Measurements from ENCODE around the gene PPP2R5B.

PPP2R5B gene

GRCh38 chr11:64908766-64909165 is 15.7 kb upstream of the PPP2R5B start:
- no peak for DNase-seq (ENCODE audit: low read depth)

GRCh38 chr11:64909653-64910343 is 14.7 kb upstream of the PPP2R5B start:
- DNase-seq (ENCODE audit: low read depth): no peak

- DNase-seq (ENCODE audit: low read depth): no peak
These were observed 13.9 kb upstream of the PPP2R5B start for GRCh38 chr11:64910451-64911093.

- DNase-seq (ENCODE audit: low read depth): no peak
These were observed 13.3 kb upstream of the PPP2R5B start for GRCh38 chr11:64911142-64911541.

GRCh38 chr11:64911689-64912088 is 12.8 kb upstream of the PPP2R5B start:
- DNase-seq (ENCODE audit: low read depth): no peak

GRCh38 chr11:64913171-64913727 is 11.2 kb upstream of the PPP2R5B start:
- no peak for DNase-seq (ENCODE audit: low read depth)

GRCh38 chr11:64914123-64914522 is 10.4 kb upstream of the PPP2R5B start:
- DNase-seq (ENCODE audit: low read depth): no peak

- no peak for DNase-seq (ENCODE audit: low read depth)
These were observed 9.1 kb upstream of the PPP2R5B start for GRCh38 chr11:64915376-64915887.

- peak; percentile 73 for DNase-seq (ENCODE audit: low read depth)
These were observed 8.3 kb upstream of the PPP2R5B start for GRCh38 chr11:64916040-64916774.

- DNase-seq (ENCODE audit: low read depth): peak; percentile 100
These were observed 7.5 kb upstream of the PPP2R5B start, which contains the start of gene ATG2A for GRCh38 chr11:64916775-64917662. Gene ATG2A (minus strand): TSS chr11:64917209. CDS start chr11:64917135, 74 bp downstream.

GRCh38 chr11:64917663-64917995 is 6.9 kb upstream of the PPP2R5B start:
- DNase-seq (ENCODE audit: low read depth): no peak

GRCh38 chr11:64918017-64918416 is 6.5 kb upstream of the PPP2R5B start:
- peak; percentile 63 for DNase-seq (ENCODE audit: low read depth)

- no peak for DNase-seq (ENCODE audit: low read depth)
These were observed 4.9 kb upstream of the PPP2R5B start for GRCh38 chr11:64919627-64920026.

GRCh38 chr11:64920124-64920523 is 4.4 kb upstream of the PPP2R5B start:
- no peak for DNase-seq (ENCODE audit: low read depth)

- DNase-seq (ENCODE audit: low read depth): no peak
These were observed 3.1 kb upstream of the PPP2R5B start for GRCh38 chr11:64921384-64921783.

GRCh38 chr11:64923151-64923661 is 1.3 kb upstream of the PPP2R5B start:
- no peak for DNase-seq (ENCODE audit: low read depth)

GRCh38 chr11:64924910-64925284 is 408 bp downstream of the PPP2R5B start:
- DNase-seq (ENCODE audit: low read depth): peak; percentile 44

GRCh38 chr11:64925536-64926436 is 1.3 kb downstream of the PPP2R5B start:
- no peak for DNase-seq (ENCODE audit: low read depth)

- no peak for DNase-seq (ENCODE audit: low read depth)
These were observed 2.2 kb downstream of the PPP2R5B start for GRCh38 chr11:64926689-64927088.

GRCh38 chr11:64928957-64929356 is 4.5 kb downstream of the PPP2R5B start:
- DNase-seq (ENCODE audit: low read depth): no peak
